Limb (tissue), 2 donors: ENCODE results near the gene SPON1.
"Not testable (repeated sequence)": the region's sequence is repeated elsewhere in the genome, so short reads cannot be mapped to it uniquely, and the experiment has no call there.

Experiments used
- DNase-seq, 2 donors: peaks; one replicate each; pipeline ENCODE4 v3.0.0-alpha.2; 2016; ENCODE audit errors: extremely low spot score in 2 of 2

The SPON1 gene

DNA sequence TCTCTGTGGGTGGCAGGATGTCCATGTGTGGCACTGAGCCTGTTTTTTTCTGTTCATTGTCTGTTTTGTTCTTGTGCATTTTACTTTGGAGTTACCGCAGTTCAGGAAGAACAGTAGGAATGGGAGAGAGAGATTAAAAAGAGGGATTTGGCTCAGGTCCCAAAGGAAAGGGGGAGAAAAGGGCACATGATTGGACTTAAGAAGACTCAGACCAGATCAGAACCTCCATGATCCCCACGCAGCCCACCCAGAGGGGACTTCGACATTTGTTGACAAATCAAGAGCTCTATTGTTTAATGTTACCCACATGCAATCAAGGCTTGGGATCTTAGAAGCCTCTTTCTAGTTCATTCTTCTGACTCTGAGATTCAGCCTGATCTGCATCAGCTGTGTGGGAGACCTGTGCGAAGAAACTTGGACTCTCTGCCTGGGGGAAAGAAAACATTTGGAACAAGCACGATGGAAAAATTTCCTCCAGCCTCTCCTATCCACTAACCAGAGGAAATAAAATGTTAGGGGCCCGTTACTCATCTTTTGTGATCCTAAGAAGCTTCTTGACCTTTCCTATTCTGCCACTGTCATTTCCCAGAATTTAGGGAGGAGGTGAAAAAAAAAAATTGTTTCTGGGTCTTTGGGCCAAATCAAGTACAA lies 119.2 kb downstream of the SPON1 start:
- DNase-seq: no peak

DNA sequence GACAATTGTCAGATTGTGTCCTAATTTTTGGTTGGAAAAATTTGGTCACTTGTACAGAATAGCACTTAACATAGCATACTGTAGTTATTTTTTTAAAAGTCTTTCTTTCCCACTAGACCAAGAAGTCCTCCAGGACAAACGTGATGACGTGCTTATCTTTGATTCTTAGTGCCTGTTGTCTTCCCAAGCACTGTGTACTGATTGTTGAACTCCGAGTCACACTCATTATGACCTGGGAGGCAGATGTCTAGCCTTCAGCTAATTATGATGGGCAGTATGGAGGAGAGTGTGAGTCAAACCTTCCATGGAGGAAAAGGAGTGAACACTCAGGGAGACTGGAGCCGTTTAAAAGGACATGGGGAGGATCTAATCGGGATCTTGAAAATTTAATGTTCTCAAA lies 119.8 kb downstream of the SPON1 start:
- no peak for DNase-seq

DNA sequence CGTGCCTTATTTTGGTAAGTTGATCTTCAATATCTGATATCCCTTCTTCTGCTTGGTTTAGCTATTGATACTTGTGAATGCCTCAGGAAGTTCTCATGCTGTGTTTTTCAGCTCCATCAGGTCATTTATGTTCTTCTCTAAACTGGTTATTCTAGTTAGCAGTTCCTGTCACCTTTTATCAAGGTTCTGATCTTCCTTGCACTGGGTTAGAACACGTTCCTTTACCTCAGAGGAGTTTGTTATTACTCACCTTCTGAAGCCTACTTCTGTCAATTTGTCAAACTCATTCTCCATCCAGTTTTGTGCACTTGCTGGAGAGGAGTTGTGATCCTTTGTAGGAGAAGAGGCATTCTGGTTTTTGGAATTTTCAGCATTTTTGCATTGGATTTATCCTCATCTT lies 126.3 kb downstream of the SPON1 start:
- not testable (repeated sequence) for DNase-seq

DNA sequence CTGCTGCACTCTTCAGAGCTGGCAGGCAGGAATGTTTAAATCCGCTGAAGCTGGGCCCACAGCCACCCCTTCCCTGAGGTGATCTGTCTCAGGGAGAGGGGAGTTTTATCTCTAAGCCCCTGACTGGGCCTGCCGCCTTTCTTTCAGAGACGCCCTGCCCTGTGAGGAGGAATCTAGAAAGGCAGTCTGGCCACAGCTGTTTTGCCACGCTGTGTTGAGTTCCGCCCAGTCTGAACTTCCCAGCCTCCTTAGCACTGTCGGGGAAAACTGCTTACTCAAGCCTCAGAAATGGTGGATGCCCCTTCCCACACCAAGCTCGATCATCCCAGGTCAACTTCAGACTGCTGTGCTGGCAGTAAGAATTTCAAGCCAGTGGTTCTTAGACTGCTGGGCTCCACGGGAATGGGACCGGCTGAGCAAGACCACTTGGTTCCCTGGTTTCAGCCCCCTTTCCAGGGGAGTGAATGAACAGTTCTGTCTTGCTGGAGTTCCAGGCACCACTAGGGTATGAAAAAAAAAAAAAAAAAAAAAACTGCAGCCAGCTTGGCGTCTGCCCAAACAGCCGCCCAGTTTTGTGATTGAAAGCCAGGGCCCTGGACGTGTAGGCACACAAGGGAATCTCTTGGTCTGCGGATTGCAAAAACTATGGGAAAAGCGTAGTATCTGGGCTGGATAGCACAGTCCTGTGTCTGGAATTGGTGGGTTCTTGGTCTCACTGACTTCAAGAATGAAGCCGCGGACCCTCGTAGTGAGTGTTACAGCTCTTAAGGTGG lies 127.4 kb downstream of the SPON1 start:
- no peak for DNase-seq

DNA sequence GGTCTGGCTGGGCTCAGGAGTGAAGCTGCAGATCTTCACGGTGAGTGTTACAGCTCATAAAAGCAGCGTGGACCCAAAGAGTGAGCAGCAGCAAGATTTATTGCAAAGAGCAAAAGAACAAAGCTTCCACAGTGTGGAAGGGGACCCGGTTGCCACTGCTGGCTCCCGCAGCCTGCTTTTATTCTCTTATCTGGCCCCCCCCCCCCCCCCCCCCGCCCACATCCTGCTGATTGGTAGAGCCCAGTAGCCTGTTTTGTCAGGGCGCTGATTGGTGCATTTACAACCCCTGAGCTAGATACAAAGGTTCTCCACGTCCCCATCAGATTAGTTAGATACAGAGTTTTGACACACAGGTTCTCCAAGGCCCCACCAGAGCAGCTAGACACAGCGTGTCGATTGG lies 128.1 kb downstream of the SPON1 start:
- not testable (repeated sequence) for DNase-seq

DNA sequence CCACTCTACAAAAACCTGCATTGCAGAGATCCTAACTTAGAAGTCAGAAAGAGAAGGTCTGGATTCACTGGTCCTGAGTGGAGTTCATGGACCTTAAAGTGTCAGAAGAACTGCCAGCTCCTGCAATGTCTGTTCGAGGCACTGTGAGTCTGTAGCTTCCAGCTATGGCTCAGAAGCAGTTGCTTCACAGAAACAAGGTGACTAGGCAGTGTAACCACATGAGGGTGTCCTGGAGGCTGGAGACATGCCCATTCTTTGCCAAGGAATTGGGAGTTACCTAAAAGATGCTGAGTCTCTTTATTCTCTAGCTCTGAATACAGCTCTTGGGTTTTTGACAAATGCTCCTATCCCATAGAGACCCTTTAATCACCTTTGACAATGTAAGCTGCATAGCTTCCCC lies 130.5 kb downstream of the SPON1 start:
- DNase-seq: no peak

DNA sequence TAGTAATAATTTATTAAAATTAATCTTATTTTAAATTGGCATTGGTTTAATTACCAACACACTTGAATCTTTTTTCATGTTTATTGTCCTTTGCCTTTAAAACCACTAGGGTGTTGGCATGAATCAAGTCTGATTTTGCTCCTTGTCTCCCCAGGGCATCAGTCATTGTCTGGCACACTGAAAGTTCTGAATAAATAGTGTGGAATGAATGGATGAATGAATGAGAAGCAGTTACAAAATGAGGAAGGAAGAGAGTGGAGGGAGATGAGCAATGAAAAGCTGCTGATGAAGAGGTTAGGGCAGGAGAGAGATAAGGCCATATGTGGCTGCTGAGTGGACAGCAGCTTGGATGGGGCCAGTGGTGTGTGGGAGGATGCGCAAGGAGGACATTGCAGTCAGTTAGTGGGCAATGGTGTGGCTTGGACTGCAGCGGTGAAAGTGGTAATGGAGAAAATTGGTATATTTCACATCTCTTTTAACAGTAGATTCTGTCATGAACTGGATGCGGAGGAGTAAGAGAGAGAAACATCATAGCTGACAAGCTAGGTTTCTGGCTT lies 132.0 kb downstream of the SPON1 start:
- no peak for DNase-seq

DNA sequence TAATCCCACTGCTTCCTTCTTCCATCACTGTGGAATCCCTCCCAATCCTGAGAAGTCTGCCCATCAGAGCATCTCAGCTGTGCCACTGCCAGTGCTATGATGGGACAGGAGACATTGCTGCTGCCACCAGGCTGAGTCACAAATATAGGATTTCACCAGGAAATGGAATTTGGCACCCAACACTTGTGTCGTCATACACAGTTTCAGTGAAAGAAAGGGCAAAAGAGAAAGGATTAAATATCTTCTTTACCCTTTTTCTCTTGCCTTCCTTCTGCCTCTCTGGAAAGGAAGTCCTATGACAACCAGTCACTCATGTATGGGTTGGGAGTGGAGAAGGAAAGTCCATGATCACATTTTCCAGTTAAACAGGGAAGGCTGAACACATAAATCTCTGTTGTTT lies 133.4 kb downstream of the SPON1 start:
- no peak for DNase-seq

DNA sequence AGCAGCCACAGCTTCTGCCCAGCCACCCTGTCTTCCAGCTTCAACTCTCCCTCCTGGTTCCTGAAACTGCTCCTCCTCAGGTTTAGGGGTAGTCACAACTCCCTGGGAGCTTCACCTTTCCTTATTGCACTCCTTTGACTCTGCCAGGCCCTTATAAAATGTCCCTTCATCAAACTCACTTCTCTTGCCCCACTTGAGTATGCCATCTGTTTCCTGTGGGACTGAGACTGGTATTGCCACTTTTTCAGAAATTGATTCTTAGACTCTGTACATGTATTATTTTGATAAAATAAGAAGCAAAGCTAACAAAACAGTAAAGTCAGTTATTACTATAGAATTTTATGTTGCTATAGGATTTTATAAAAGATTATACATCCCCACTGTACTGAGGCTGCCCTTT lies 134.1 kb downstream of the SPON1 start:
- no peak for DNase-seq

DNA sequence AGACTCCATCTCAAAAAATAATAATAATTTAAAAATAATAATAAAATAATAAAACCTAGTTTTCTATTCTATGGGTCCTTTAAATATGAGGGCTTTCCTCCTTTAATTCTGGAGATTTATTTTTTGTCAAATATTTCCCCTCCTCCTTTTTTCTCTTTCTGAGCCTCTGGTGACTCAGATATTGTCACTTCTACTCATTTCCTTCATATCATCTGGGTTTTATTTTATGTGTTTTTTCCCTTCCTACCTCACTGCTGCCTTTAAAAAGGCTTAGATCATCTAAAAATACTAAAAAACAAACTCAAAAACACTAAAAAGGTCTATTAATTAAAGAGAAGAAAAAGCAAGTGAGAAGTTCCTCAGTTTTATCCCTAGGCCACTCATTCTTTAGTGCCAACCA lies 138.9 kb downstream of the SPON1 start:
- DNase-seq: no peak

DNA sequence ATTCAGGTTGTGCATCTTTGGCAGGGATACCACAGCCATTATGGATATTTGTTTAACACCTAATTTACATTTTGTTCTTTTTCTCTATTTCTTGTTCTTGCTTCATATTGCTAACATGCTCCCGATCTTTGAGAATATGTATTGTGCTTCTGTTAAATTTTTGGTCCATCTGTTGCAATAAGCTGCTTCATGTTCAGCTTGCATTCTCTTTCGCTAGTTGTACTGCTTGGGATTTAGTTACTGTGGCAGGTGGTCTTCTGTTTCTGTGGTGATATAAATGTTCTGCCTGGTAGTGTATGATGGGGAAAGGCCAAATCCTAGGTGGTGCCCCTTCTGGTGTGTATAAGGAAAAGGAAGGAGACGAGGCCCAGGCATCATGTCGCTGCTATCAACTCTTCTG lies 140.2 kb downstream of the SPON1 start:
- no peak for DNase-seq

DNA sequence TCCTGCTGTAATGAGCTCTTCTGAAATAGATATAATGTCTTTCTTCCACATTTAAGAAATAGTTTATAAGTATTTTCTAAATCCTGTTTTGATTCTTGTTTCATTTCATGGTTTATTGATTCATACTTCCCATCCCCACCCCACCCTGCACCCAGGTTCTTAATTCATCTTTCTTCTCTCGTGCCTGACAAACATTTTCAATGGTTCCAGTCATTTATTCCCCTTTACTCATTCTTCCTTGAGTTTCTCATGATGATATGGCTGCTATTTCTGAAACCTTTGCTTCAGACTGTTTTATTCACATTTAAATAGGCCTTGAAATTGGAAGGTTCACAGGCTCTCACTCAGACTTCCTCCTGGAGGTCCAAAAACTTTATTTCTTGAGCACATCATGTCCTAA lies 142.9 kb downstream of the SPON1 start:
- no peak for DNase-seq

DNA sequence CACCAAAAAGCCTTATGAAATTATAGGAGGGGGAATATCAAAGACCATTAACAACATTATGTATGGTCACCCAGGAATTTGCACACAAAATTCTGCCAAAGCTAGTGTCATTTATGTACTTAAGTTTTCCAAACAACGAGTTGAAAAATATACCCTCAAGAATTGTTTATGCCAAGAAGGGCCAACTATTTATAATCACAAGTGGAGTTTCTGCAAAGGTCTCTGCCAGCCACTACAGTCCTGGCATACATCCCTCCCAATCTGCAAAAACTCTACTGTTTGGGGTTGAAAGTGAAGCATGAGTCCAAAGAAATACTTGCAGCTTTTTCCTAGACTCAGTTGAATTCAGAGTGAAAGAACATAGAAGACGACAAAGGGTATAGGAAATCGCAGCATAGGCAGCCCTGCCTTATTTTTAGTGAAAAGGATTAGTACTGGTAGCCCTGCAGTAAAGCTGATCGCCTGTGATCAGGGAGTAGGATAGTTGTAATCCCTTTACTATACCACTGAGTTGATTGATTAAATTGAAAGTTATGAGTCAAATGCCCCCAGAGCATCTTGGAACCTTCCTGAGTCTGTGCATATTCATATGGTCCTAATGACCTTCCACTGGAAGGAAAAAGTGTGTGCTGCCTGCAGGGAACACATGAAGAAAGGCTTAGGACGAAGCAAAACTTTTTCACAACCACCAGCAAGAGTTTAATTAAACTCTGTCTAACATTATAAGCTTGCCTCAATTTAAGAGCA lies 144.0 kb downstream of the SPON1 start:
- DNase-seq: no peak

DNA sequence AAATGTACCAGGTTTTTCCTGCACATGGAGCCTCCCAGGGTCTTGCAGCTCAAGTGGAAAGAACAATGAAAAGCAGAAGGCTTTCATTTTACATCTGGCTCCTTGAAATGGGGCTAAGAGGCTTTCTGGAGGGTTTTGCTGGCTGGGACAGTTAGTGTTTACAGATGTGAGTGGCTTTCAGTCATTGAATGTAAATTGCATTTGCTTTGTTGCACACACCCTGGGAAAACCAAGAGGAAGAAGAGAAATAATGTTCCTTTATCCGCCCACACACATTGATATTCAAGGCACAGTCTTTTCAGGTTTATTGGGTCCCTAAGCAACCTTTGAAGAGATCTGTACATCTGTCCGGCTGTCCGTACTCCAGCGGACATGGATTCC lies 144.5 kb downstream of the SPON1 start:
- no peak for DNase-seq

DNA sequence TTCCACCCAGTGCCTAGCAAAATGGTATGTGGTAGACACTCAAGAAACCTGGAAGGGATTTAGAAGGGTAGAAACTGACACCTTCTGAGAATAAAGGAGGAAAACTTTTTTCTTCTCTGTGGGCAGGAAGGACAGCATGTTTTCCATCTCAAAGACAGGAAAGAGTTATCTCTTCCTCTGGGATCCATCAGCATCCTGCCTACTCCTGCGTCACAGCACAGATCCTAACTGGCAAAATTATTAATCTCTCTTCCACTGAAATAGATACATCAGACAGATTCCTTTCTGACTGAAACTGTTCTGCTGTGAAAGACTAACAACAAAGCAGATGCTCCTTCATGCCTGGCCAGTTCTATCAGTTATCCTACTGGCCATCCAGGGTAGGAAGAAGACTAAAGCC lies 147.2 kb downstream of the SPON1 start:
- DNase-seq: no peak

DNA sequence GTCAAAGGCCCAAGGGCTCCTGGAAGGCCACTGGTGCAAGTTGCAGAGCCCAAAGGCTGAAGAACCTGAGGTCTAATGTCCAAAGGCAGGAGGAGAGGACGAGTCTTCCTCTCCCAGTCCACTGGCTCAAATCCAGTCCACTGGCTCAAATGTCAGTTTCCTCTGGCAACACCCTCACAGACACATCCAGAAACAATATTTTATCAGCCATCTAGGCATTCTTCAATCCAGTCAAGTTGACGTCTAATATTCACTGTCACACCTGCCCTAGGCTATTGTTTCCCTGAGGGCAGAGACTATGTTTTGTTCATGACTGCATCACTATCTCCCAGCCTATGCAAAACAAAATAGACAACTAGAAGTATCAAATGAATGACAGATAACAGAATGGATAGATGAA lies 148.1 kb downstream of the SPON1 start:
- DNase-seq: no peak

DNA sequence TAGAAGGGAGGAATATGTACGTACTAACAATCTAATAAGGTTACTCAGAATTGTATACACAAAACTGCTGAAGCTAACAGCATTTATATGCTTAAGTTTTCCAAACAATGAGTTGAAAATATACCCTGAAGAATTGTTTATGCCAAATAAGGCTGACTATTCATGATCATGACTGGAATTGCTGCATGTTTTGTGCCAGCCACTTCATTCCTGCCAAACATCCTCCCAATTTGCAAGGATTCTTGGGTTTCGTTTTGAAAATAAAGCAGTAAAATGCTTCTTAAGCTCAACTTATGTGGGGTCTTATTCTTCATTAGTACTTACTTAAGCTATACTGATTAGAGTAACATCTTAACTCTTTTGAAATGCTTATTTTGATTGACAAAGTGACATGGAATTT lies 149.0 kb downstream of the SPON1 start:
- DNase-seq: no peak

DNA sequence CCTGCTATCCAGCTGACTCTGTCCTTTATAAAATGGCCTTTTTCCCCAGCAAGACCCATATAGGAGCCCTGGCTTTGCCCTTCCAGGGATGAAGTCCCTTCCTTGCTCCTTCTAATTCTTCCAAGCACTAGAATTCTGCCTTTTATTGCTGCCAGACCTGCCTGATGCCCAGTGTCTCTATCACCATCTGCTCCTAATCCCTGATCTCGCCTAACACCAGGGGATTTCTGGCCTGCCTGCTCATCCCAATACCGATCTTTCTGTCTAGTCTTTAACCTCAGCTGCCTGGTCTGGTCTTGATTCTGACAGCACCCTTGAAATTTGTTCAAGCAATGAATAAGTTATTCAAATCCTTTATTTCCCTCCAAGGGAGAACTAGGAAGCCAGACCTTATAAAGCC lies 150.2 kb downstream of the SPON1 start:
- DNase-seq: no peak

DNA sequence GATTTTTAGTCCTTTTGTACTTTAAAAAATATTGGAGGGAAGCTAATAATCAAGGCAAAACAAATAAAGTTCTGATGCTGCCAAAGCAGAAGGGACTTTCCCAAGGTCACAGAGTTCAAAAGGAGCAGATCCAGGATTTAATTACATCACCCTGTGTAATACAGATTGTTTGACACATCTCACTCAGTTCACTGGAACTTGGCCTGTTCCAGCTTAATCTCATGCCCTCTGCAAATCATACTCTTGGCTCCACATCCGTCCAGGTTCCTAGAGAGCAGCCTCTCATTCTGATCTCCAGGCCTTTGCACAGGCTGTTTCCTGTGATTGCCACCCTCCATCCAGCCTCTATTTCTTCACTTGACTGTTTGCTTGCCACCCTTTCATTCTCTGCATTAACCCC lies 151.7 kb downstream of the SPON1 start:
- DNase-seq: no peak

DNA sequence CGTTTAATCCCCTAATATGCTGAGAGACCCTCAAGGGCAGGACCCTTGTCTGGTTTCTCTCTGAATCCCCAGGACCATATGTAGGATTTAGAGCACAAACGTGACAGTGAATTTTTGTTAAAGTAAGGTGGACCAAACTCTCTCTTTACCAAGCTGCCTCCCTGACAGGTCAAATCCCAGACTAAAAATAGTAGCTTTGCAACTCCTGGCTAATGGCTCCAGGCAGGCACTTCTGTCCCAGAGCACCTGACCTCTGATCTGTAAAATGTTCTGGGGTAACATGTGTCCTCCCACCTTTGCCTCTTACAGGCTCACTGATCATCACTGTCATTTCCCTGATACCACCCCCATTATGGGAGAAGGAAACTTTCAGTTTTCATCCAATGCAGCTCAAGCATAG lies 152.3 kb downstream of the SPON1 start:
- DNase-seq: no peak

DNA sequence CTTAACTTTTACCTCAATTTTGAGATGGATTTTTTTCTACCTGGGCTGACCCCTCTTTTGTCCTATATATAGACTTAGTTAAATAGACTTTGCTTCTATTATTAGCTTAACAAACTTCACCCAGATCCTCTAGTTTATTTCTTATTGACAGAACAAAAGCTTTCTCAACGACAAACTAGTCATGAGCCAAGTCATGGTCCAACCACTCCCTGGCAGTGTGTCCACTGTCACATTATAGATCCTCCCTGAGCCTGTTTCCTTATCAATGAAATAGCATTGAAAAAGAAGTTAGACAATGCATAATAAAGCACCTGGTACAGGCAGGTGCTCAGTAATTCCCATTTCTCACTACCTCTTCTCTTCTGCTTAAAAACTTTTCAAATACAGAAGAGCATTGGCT lies 155.1 kb downstream of the SPON1 start:
- DNase-seq: no peak

DNA sequence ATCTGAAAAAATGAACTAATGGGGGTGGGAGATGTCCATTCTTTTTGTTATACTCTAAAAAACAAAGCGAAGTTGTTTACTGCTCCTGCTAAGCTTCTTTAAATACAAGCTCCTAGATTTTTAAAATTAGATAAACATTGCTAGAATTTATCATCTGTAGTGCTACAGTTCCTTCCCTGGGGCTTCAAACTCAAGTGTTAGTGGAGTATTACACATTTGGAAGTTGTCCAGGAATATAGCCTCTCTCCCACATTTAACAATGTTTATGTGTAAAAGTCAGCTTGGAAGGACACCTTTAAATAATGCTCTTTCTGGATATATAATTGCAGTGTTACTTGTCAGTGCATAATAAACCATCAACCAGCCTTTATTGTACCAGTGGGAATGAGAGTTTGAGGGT lies 155.5 kb downstream of the SPON1 start:
- DNase-seq: no peak
